Measurements from ENCODE around the gene TEX11.
"Not testable (repeated sequence)": the region's sequence is repeated elsewhere in the genome, so short reads cannot be mapped to it uniquely, and the experiment has no call there.

TEX11 gene

GRCh38 chrX:70908541-70908940 lies at the start of gene TEX11:
TEX11 (minus strand) TSS chrX:70908711; CDS start chrX:70907789, 922 bp downstream.
- DNase-seq: no peak

DNA sequence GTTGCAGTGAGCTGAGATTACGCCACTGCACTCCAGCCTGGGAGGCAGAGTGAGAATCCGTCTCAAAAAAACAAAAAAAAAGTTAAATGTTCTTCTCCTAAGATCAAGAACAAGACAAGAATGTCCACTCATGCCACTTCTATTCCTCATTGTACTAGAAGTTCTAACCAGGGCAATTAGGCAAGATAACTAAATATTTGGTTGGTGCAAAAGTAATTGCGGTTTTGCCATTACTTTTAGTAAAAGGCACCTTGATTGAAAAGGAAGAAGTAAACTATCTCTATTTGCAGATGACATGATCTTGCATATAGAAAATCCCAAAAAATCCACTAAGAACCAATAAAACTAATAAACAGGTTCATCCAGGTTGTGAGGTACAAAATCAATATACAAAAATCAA lies 46.4 kb upstream of the TEX11 start:
- DNase-seq: no peak

GRCh38 chrX:70924294-70924911 lies 15.9 kb upstream of the TEX11 start:
- DNase-seq: no peak

DNA sequence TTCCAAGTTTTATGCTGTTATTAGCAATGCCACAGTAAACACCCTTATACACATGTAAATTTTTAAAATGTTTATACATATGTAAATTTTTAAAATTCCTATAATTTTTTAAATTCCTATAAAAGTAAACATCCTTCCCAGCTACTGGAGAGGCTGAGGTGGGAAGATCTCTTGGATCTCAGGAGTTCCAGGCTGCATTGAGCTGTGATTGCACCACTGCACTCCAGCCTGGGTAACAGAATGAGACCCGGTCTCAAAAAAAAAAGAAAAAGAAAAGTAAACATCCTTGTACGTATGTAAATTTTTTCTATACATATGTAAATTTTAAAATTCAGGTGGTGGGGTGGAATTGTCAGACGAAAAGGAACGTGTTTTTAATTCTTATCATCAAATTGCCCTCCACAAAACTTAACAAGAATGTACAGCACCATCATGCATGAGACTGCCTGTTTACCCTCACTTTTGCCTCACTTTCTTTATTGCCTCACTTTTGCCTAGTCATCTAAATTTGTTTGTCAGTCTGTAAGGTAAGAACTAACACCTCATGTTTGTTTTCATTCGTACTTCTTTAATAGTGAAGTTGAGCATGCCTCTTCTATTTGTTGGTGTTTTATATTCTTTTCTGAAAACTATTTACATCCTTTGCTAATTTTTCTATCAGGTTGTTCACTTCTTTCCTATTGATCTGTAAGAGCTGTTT lies 14.4 kb upstream of the TEX11 start:
- DNase-seq: no peak

GRCh38 chrX:70921709-70922352 lies 13.3 kb upstream of the TEX11 start:
- no peak for DNase-seq

- DNase-seq: no peak
These were observed 8.2 kb upstream of the TEX11 start for GRCh38 chrX:70916754-70917153.

GRCh38 chrX:70907900-70908299 lies 611 bp downstream of the TEX11 start:
- DNase-seq: no peak

DNA sequence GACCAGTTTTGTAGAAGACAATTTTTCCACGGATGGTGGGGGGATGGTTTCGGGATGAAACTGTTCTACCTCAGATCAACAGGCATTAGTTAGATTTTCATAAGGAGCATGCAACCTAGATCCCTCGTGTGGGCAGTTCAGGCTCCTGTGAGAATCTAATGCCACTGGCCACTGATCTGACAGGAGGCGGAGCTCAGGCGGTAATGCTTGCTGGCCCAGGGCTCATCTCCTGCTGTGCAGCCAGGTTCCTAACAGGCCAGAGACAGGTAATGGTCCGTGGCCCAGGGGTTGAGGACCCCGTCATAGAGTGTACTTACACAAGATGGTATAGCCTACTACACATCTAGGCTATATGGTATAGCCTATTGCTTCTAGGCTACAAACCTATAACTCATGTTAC lies 7.0 kb downstream of the TEX11 start:
- DNase-seq: no peak

- DNase-seq: not testable (repeated sequence)
These were observed 18.1 kb downstream of the TEX11 start for GRCh38 chrX:70890441-70890840.

- DNase-seq: no peak
These were observed 29.6 kb downstream of the TEX11 start for GRCh38 chrX:70878902-70879301.

DNA sequence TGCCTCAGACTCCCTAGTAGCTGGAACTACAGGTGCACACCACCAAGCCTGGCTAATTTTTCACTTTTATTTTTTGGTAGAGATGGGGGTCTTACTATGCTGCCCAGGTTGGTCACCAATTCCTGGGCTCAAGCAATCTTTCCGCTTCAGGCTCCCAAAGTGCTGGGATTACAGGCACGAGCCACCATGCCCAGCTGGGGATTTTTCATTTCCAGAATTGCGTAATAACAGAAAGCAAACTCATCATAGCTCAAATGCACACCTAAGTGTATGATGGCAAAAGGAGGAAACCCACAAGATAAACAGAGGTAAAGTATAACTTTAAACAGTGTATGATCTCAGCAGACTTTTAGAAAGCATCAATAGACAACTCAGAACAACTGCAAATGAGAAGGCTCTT lies 56.2 kb downstream of the TEX11 start:
- DNase-seq: no peak

DNA sequence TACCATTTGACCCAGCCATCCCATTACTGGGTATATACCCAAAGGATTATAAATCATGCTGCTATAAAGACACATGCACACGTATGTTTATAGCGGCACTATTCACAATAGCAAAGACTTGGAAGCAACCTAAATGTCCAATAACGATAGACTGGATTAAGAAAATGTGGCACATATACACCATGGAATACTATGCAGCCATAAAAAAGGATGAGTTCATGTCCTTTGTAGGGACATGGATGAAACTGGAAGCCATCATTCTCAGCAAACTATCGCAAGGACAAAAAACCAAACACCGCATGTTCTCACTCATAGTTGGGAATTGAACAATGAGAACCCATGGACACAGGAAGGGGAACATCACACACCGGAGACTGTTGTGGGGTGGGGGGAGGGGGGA lies 64.4 kb downstream of the TEX11 start:
- DNase-seq: not testable (repeated sequence)

DNA sequence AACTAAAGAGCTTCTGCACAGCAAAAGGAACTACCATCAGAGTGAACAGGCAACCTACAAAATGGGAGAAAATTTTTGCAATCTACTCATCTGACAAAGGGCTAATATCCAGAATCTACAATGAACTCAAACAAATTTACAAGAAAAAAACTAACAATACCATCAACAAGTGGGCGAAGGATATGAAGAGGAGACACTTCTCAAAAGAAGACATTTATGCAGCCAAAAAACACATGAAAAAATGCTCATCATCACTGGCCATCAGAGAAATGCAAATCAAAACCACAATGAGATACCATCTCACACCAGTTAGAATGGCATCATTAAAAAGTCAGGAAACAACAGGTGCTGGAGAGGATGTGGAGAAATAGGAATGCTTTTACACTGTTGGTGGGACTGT lies 64.9 kb downstream of the TEX11 start:
- DNase-seq: not testable (repeated sequence)

DNA sequence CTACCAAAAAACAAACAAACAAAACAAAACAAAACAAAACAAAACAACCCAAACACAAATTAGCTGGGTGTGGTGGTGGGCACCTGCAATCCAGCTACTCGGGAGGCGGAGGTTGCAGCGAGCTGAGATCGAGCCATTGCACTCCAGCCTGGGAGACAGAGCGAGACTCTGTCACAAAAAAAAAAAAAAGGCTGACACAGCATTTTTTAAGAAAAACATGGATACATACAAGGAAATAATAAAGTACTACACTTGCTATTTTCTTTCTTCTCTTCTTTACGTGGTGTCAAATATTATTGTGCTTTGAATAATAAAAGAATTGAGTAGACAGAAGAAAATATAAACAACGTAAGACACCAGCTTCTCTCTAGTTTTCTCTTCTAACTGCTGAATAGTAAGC lies 73.9 kb downstream of the TEX11 start:
- DNase-seq: no peak

- no peak for DNase-seq
These were observed 81.8 kb downstream of the TEX11 start for GRCh38 chrX:70826715-70827114.

GRCh38 chrX:70825366-70825765 lies 83.1 kb downstream of the TEX11 start:
- DNase-seq: no peak

GRCh38 chrX:70808942-70809940 lies 99.3 kb downstream of the TEX11 start:
- DNase-seq: no peak

DNA sequence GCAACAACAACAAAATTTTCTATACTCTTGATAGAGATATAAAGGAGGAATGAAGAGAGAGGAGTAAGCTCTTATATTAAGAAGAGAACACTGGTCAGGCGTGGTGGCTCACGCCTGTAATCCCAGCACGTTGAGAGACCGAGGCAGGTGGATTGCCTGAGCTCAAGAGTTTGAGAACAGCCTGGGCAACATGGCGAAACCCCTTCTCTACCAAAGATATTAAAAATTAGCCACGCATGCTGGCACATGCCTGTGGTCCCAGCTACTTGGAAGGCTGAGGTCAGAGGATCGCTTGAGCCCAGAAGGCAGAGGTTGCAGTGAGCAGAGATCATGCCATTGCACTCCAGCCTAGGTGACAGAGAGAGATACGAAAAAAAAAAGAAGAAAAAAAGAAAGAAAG lies 102.4 kb downstream of the TEX11 start:
- DNase-seq: no peak

DNA sequence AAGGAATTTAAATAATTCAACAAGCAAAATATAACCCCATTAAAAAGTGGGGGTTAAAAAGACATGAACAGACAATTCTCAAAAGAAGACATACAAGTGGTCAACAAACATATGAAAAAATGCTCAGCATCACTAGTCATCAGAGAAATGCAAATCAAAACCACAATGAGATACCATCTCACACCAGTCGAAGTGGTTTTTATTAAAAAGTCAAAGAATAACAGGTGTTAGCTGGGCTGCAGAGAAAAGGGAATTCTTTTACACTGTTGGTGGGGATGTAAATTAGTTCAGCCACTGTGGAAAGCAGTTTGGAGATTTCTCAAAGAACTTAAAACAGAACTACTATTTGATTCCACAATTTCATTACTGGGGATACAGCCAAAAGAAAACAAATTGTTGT lies 111.8 kb downstream of the TEX11 start:
- not testable (repeated sequence) for DNase-seq

DNA sequence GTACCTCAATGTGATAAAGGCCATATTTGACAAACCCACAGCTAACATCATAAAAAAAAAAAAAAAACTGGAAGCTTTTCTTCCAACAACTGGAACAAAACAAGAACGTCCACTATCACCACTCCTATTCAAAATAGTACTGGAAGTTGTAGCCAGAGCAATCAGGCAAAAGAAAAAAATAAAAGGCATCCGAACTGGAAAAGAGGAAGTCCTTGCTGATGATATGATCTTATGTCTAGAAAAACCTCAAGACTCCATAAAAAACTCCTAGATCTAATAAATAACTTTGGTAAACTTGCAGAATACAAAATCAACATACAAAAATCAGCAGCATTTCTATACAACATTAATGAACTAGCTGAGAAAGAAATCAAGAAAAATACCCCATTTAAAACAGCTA lies 134.3 kb downstream of the TEX11 start:
- no peak for DNase-seq

DNA sequence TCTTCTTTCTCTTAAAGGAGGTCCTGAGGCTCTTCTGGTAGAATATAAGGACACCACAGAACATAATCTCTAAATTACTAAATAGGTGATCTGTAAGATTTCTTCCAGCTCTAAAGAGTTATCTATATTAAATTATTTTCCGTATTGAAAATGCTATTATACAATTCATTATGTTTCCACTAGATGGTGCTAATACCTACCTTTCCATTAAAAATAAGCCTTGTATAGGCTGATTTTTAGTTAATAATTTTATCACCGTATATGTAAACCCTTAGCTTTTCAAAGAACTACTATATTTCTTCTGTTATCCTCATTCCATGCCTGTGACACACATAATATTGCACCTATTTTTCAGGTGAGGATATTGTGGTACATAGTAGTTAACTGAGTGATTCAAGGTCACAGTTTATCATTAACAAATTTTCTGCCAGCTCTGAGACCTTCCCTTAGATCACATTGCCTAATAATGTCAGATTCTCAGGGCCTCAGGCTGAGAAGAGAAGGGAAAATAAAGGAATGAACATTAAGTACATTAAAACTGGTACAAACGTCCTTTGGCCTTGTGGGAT lies 138.8 kb downstream of the TEX11 start:
- DNase-seq: peak; percentile 2

- DNase-seq: no peak
These were observed 146.2 kb downstream of the TEX11 start for GRCh38 chrX:70762285-70762684.

DNA sequence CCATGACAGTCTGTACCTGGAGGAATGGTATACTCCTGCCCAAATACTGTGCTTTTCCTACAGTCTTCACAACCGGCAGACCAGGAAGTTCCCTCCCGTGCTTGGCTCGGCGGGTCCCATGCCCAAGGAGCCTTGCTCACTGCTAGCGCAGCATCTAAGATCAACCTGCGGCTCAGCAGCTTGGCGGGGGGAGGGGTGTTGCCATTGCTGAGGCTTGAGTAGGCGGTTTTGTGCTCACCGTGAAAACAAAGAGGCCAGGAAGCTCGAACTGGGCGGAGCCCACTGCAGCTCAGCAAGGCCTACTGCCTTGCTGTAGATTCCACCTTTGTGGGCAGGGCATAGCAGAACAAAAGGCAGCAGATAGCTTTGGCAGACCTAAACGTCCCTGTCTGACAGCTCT lies 152.7 kb downstream of the TEX11 start:
- DNase-seq: no peak
